Measurements from ENCODE around the gene SORCS2. TPM values are rescaled to one million over a fixed set of nuclear protein-coding genes. Genes with fewer than 3 reads are reported as not detected.

SORCS2 gene
- total RNA-seq, 1 experiment from 2014 or later, result 0.15 TPM

- Histone ChIP-seq H3K4me1 (ENCODE audit: control insufficient read depth, insufficient read depth, low read length) (no peaks in the 10 kb centered on the region), H3K4me3 (ENCODE audit: low read depth in 2 of 2, low read length in 2 of 2) (no peak overlapping the region), H3K9me3 (ENCODE audit: control insufficient read depth, insufficient read depth, low read depth, low read length) (no peaks in the 10 kb centered on the region), H3K27me3 (ENCODE audit: control insufficient read depth, insufficient read depth, low read length) (no peaks in the 10 kb centered on the region; the same call in 1 of the 2 replicates), H3K27ac (ENCODE audit: low read length) (no peak overlapping the region), H3K36me3 (ENCODE audit: control insufficient read depth, insufficient read depth, low read length) (no peaks in the 10 kb centered on the region)
- no peak for TF ChIP-seq SIN3A (IDR thresholded peaks at IDR 0.05; ENCODE audit: borderline replicate concordance, insufficient read depth, low read depth, low read length)
- 0 out of 2 replicates have a peak, but pooled peaks have one; percentile 36 for ATAC-seq
- ChIA-PET CTCF (no interaction called here), POLR2A (interaction anchor here (0.5 kb wide), 1 partner anchor 160 kb away, joined by 5 read pairs; no protein-coding TSS in a partner anchor)
- no TSS peak for BruUV-seq (replicated peaks)
- no peak for DNase-seq (ENCODE audit: low read depth, low spot score)
- in situ Hi-C loops (cut with HindIII; ENCODE audit: low pct_unique_long_range_greater_than_20kb, low sequenced_read_pairs), result no loop called here
- intact Hi-C loops (cut with micrococcal nuclease; ENCODE audit: unreplicated experiment), result no loop called here
Observed at GRCh38 chr4:7519638-7520376, 327.5 kb downstream of the SORCS2 start.

GRCh38 chr4:7521666-7522065 is 329.3 kb downstream of the SORCS2 start:
- H3K27me3 ChIP-seq (ENCODE audit: control insufficient read depth, insufficient read depth, low read length), result no peaks in the 10 kb centered on the region; the same call in 1 of the 2 replicates

More at GRCh38 chr4:7521666-7522065, 329.3 kb downstream of the SORCS2 start:
- ChIA-PET CTCF (no interaction called here), POLR2A (no interaction called here)
- ATAC-seq, result no peak
- H3K9me3 ChIP-seq (ENCODE audit: control insufficient read depth, insufficient read depth, low read depth, low read length), result no peaks in the 10 kb centered on the region
- intact Hi-C loops (cut with micrococcal nuclease; ENCODE audit: unreplicated experiment), result no loop called here
- no peak for TF ChIP-seq POLR2AphosphoS5 (IDR thresholded peaks at IDR 0.05; ENCODE audit: low read depth, low read length)
- no peak for TF ChIP-seq REST (IDR thresholded peaks at IDR 0.05; ENCODE audit: insufficient read depth in 1 of 2, low read depth in 2 of 2, low read length in 1 of 2)
- TF ChIP-seq SIN3A (IDR thresholded peaks at IDR 0.05; ENCODE audit: borderline replicate concordance, insufficient read depth, low read depth, low read length), result no peak
- no peak for TF ChIP-seq CTCF (IDR thresholded peaks at IDR 0.05)
- TF ChIP-seq TCF7L2 (IDR thresholded peaks at IDR 0.05; ENCODE audit: low read depth, low read length), result no peak
- H3K27ac ChIP-seq (ENCODE audit: low read length), result no peak overlapping the region
- H3K36me3 ChIP-seq (ENCODE audit: control insufficient read depth, insufficient read depth, low read length), result no peaks in the 10 kb centered on the region
- H3K4me3 ChIP-seq (ENCODE audit: low read depth in 2 of 2, low read length in 2 of 2), result no peak overlapping the region
- no peaks in the 10 kb centered on the region for H3K4me1 ChIP-seq (ENCODE audit: control insufficient read depth, insufficient read depth, low read length)
- in situ Hi-C loops (cut with HindIII; ENCODE audit: low pct_unique_long_range_greater_than_20kb, low sequenced_read_pairs), result no loop called here
- BruUV-seq (replicated peaks), result no TSS peak
- DNase-seq (ENCODE audit: low read depth, low spot score), result no peak

All from Panc1 (cell line).